ENCODE measurements around the gene ARID5B.

Gene ARID5B

DNA sequence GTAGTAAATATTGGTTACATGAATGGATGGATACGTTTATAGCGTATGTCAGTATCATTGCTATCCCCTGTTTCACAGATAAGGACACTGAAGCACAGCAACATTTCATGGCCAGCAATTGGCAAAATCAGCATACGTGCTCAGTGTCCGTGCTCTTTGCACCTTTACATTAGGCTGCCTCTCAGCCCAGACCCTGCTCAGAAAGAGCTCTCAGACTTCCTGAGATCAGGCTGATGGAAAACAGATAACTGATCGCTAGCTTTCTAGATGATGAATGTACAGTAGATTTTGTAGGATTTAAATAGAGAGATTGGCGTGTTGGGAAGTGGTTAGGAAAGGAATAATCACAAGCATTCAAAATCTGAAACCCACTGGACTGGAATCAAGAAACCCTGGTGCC lies 106.7 kb downstream of the ARID5B start:
- H3K27me3 ChIP-seq (ENCODE audit: control insufficient read depth, insufficient read depth, low read length) = no peaks in the 10 kb centered on the region
- H3K9me3 ChIP-seq (ENCODE audit: control insufficient read depth, insufficient read depth, low read length) = no peaks in the 10 kb centered on the region
- H3K36me3 ChIP-seq (ENCODE audit: control insufficient read depth, insufficient read depth, low read length) = no peaks in the 10 kb centered on the region
- H3K9ac ChIP-seq (ENCODE audit: low read depth, low read length) = no peak overlapping the region
- H3K4me3 ChIP-seq (ENCODE audit: low read depth, low read length) = no peak overlapping the region
- no peaks in the 10 kb centered on the region for H3K4me1 ChIP-seq (ENCODE audit: control insufficient read depth, insufficient read depth, low read length)
- H3K27ac ChIP-seq (ENCODE audit: low read depth, low read length) = no peak overlapping the region

DNA sequence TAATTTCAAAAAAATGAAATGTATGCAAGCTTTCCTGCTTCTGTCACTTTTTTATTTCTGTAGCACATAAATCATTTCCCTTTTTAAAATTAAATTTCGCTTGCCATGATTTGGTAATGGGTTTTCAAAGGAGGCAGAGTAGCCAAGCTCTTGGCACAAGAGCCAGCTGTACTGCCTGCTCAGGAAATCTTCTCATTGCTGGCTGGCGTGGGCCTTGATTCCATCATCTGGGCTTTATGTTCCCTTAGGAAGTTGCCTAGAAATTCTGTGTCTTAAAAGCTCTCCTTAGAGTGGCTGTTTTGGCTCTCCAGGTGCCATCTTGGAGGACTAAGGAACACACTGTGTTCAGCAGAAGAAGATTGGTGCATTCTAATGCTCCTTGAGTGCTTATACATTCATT lies 107.4 kb downstream of the ARID5B start:
- H3K4me3 ChIP-seq (ENCODE audit: low read depth, low read length) = no peak overlapping the region
- no peak overlapping the region for H3K9ac ChIP-seq (ENCODE audit: low read depth, low read length)
- no peaks in the 10 kb centered on the region for H3K4me1 ChIP-seq (ENCODE audit: control insufficient read depth, insufficient read depth, low read length)
- H3K9me3 ChIP-seq (ENCODE audit: control insufficient read depth, insufficient read depth, low read length) = no peaks in the 10 kb centered on the region
- H3K36me3 ChIP-seq (ENCODE audit: control insufficient read depth, insufficient read depth, low read length) = no peaks in the 10 kb centered on the region
- no peak overlapping the region for H3K27ac ChIP-seq (ENCODE audit: low read depth, low read length)
- no peaks in the 10 kb centered on the region for H3K27me3 ChIP-seq (ENCODE audit: control insufficient read depth, insufficient read depth, low read length)

GRCh38 chr10:62010366-62010765 lies 108.9 kb downstream of the ARID5B start:
- H3K27ac ChIP-seq (ENCODE audit: low read depth, low read length) = no peak overlapping the region
- H3K36me3 ChIP-seq (ENCODE audit: control insufficient read depth, insufficient read depth, low read length) = no peaks in the 10 kb centered on the region
- H3K9ac ChIP-seq (ENCODE audit: low read depth, low read length) = no peak overlapping the region

GRCh38 chr10:62011558-62011957 lies 110.1 kb downstream of the ARID5B start:
- Histone ChIP-seq H3K4me1 (ENCODE audit: control insufficient read depth, insufficient read depth, low read length) (no peaks in the 10 kb centered on the region), H3K27ac (ENCODE audit: low read depth, low read length) (no peak overlapping the region), H3K9me3 (ENCODE audit: control insufficient read depth, insufficient read depth, low read length) (no peaks in the 10 kb centered on the region), H3K36me3 (ENCODE audit: control insufficient read depth, insufficient read depth, low read length) (no peaks in the 10 kb centered on the region), H3K4me3 (ENCODE audit: low read depth, low read length) (no peak overlapping the region), H3K9ac (ENCODE audit: low read depth, low read length) (no peak overlapping the region), H3K27me3 (ENCODE audit: control insufficient read depth, insufficient read depth, low read length) (no peaks in the 10 kb centered on the region)

More at GRCh38 chr10:62010366-62010765, 108.9 kb downstream of the ARID5B start:
- no peaks in the 10 kb centered on the region for H3K4me1 ChIP-seq (ENCODE audit: control insufficient read depth, insufficient read depth, low read length)
- no peaks in the 10 kb centered on the region for H3K9me3 ChIP-seq (ENCODE audit: control insufficient read depth, insufficient read depth, low read length)
- H3K4me3 ChIP-seq (ENCODE audit: low read depth, low read length) = no peak overlapping the region
- no peaks in the 10 kb centered on the region for H3K27me3 ChIP-seq (ENCODE audit: control insufficient read depth, insufficient read depth, low read length)

DNA sequence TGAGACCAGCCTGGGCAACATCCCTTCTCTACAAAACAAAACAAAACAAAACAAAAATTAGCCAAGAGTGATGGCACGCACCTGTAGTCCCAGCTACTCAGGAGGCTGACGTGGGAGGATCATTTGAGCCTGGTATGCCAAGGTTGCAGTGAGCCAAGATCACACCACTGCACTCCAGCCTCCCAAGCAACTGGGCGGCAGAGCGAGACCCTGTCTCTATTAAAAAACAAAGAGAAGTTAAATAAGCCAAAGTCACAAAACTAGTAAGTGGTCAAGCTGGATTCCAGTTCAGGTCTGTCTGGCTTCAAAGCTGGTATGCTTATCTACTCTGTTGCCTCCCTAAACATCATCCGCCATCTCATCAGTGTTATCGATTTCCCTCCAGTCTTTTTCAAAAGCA lies 110.8 kb downstream of the ARID5B start:
- Histone ChIP-seq H3K27me3 (ENCODE audit: control insufficient read depth, insufficient read depth, low read length) (no peaks in the 10 kb centered on the region), H3K9me3 (ENCODE audit: control insufficient read depth, insufficient read depth, low read length) (no peaks in the 10 kb centered on the region), H3K4me3 (ENCODE audit: low read depth, low read length) (no peak overlapping the region), H3K4me1 (ENCODE audit: control insufficient read depth, insufficient read depth, low read length) (no peaks in the 10 kb centered on the region), H3K9ac (ENCODE audit: low read depth, low read length) (no peak overlapping the region), H3K36me3 (ENCODE audit: control insufficient read depth, insufficient read depth, low read length) (no peaks in the 10 kb centered on the region), H3K27ac (ENCODE audit: low read depth, low read length) (no peak overlapping the region)

- H3K27ac ChIP-seq (ENCODE audit: low read depth, low read length) = no peak overlapping the region
- H3K27me3 ChIP-seq (ENCODE audit: control insufficient read depth, insufficient read depth, low read length) = no peaks in the 10 kb centered on the region
- H3K9me3 ChIP-seq (ENCODE audit: control insufficient read depth, insufficient read depth, low read length) = no peaks in the 10 kb centered on the region
- H3K36me3 ChIP-seq (ENCODE audit: control insufficient read depth, insufficient read depth, low read length) = no peaks in the 10 kb centered on the region
- peaks cover 13% of the 10 kb centered on the region for H3K4me1 ChIP-seq (ENCODE audit: control insufficient read depth, insufficient read depth, low read length)
- no peak overlapping the region for H3K4me3 ChIP-seq (ENCODE audit: low read depth, low read length)
- H3K9ac ChIP-seq (ENCODE audit: low read depth, low read length) = no peak overlapping the region
Observed at GRCh38 chr10:62014510-62014909, 113.0 kb downstream of the ARID5B start.

DNA sequence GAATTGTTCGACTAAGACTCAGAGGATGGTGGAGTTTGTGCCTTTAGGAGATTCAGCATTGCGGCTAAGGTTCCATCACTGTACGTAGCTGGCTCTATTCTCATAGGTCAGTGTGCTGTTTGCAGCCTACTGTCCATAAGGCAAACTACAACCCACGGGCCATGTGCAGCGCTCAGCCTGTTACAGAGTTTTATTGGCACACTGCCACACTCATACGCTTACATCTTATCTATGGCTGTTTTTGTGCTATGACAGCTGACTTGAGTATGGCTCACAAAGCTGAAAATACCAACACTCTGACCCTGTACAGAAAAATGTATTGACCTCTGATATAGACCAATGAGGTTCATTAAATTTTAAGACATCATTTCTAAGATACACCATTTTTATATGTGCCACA lies 114.5 kb downstream of the ARID5B start:
- H3K4me1 ChIP-seq (ENCODE audit: control insufficient read depth, insufficient read depth, low read length) = peaks cover 25% of the 10 kb centered on the region
- H3K27ac ChIP-seq (ENCODE audit: low read depth, low read length) = no peak overlapping the region
- no peak overlapping the region for H3K9ac ChIP-seq (ENCODE audit: low read depth, low read length)
- no peaks in the 10 kb centered on the region for H3K36me3 ChIP-seq (ENCODE audit: control insufficient read depth, insufficient read depth, low read length)
- no peaks in the 10 kb centered on the region for H3K27me3 ChIP-seq (ENCODE audit: control insufficient read depth, insufficient read depth, low read length)
- no peaks in the 10 kb centered on the region for H3K9me3 ChIP-seq (ENCODE audit: control insufficient read depth, insufficient read depth, low read length)
- no peak overlapping the region for H3K4me3 ChIP-seq (ENCODE audit: low read depth, low read length)

GRCh38 chr10:62016623-62017490 lies 115.4 kb downstream of the ARID5B start:
- Histone ChIP-seq H3K9me3 (ENCODE audit: control insufficient read depth, insufficient read depth, low read length) (no peaks in the 10 kb centered on the region), H3K27me3 (ENCODE audit: control insufficient read depth, insufficient read depth, low read length) (no peaks in the 10 kb centered on the region), H3K9ac (ENCODE audit: low read depth, low read length) (no peak overlapping the region), H3K36me3 (ENCODE audit: control insufficient read depth, insufficient read depth, low read length) (no peaks in the 10 kb centered on the region), H3K4me3 (ENCODE audit: low read depth, low read length) (no peak overlapping the region), H3K4me1 (ENCODE audit: control insufficient read depth, insufficient read depth, low read length) (peaks cover 25% of the 10 kb centered on the region), H3K27ac (ENCODE audit: low read depth, low read length) (no peak overlapping the region)

GRCh38 chr10:62017491-62017870 lies 116.0 kb downstream of the ARID5B start:
- Histone ChIP-seq H3K4me1 (ENCODE audit: control insufficient read depth, insufficient read depth, low read length) (peaks cover 25% of the 10 kb centered on the region), H3K36me3 (ENCODE audit: control insufficient read depth, insufficient read depth, low read length) (no peaks in the 10 kb centered on the region), H3K9me3 (ENCODE audit: control insufficient read depth, insufficient read depth, low read length) (no peaks in the 10 kb centered on the region), H3K9ac (ENCODE audit: low read depth, low read length) (no peak overlapping the region), H3K27me3 (ENCODE audit: control insufficient read depth, insufficient read depth, low read length) (no peaks in the 10 kb centered on the region), H3K4me3 (ENCODE audit: low read depth, low read length) (no peak overlapping the region), H3K27ac (ENCODE audit: low read depth, low read length) (no peak overlapping the region)

DNA sequence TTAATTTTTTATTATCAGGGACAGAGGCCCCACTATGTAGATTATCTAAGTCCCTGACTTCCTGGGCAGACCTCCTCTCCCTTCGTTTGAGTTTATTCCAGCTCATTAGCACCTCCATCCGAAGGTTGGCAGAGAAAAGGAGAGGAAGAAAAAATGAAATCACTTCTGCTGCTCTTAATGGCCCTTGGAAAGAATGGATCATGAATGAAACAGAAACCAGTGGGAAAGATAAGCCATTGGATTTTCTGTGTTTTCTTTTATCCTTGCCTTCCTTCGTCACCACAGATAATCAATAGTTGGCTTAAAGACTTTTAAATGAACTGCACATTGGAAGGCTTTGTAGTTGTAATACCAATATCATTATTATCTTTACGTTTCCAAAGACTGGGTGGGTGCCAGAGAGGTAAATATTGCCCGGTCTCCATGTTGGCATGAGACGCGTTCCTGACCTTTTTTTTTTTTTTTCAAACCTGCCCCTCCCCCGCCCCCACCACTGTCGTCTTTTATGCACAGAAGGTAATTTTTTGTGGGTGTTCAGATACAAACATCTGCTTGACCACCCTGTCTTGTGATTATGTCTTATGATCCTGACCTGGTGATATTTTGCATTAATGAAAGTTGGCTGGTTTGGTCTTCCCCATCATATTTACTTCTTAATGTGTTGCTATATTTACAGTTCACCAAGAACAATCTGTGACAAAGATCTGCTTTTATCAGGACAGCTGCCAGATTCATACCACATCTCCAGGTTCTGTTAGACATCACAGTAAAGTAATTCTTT lies 116.8 kb downstream of the ARID5B start:
- no peak overlapping the region for H3K4me3 ChIP-seq (ENCODE audit: low read depth, low read length)
- no peak overlapping the region for H3K27ac ChIP-seq (ENCODE audit: low read depth, low read length)
- no peaks in the 10 kb centered on the region for H3K27me3 ChIP-seq (ENCODE audit: control insufficient read depth, insufficient read depth, low read length)
- H3K9ac ChIP-seq (ENCODE audit: low read depth, low read length) = no peak overlapping the region
- H3K4me1 ChIP-seq (ENCODE audit: control insufficient read depth, insufficient read depth, low read length) = peaks cover 25% of the 10 kb centered on the region
- H3K9me3 ChIP-seq (ENCODE audit: control insufficient read depth, insufficient read depth, low read length) = no peaks in the 10 kb centered on the region
- H3K36me3 ChIP-seq (ENCODE audit: control insufficient read depth, insufficient read depth, low read length) = no peaks in the 10 kb centered on the region

- no peak overlapping the region for H3K4me3 ChIP-seq (ENCODE audit: low read depth, low read length)
- H3K4me1 ChIP-seq (ENCODE audit: control insufficient read depth, insufficient read depth, low read length) = peaks cover 25% of the 10 kb centered on the region
- H3K27ac ChIP-seq (ENCODE audit: low read depth, low read length) = no peak overlapping the region
- no peak overlapping the region for H3K9ac ChIP-seq (ENCODE audit: low read depth, low read length)
- no peaks in the 10 kb centered on the region for H3K27me3 ChIP-seq (ENCODE audit: control insufficient read depth, insufficient read depth, low read length)
- no peaks in the 10 kb centered on the region for H3K36me3 ChIP-seq (ENCODE audit: control insufficient read depth, insufficient read depth, low read length)
- H3K9me3 ChIP-seq (ENCODE audit: control insufficient read depth, insufficient read depth, low read length) = no peaks in the 10 kb centered on the region
Observed at GRCh38 chr10:62019013-62019684, 117.7 kb downstream of the ARID5B start.
